Caco-2 (cell line): Measurements from ENCODE around the gene SLC13A5. TPM values are rescaled to one million over a fixed set of nuclear protein-coding genes. Genes with fewer than 3 reads are reported as not detected.

Experiments used
- BruUV-seq: library from RNA; stranded (reverse); fragments of 400-500 nt; replicated peaks from 2 replicates; lab custom pipeline; 2021; lab: Mats Ljungman, UMichigan
- CTCF ChIA-PET: fragments of 300-600 bp; sonication (Branson Sonifier 250); formaldehyde crosslinking; loops from one replicate; lab custom pipeline; 2022; ENCODE audit warnings: antibody characterized with exemption; lab: Charles Lee
- POLR2A ChIA-PET: fragments of 300-600 bp; sonication (Branson Sonifier 250); formaldehyde crosslinking; loops from one replicate; lab custom pipeline; 2022; ENCODE audit warnings: antibody characterized with exemption; lab: Charles Lee
- DNase-seq, 2 experiments: peaks; one replicate each; pipeline versions ENCODE4 v3.0.0 to v3.0.0-alpha.2; 2020 to 2022
- H3K27me3 ChIP-seq: replicated peaks from 2 replicates; pipeline ENCODE4 v1.6.0; 2011; ENCODE audit warnings: low read length; ENCODE audit not compliant: control insufficient read depth, insufficient read depth
- H3K36me3 ChIP-seq: 2 replicates; pipeline ENCODE4 v1.5.1; 2011; ENCODE audit warnings: low read length; ENCODE audit not compliant: control insufficient read depth, insufficient read depth
- H3K4me1 ChIP-seq: fragments of 250-450 bp; sonication (Bioruptor Pico); 2 replicates; pipeline ENCODE4 v1.5.1; 2020; ENCODE audit warnings: mild to moderate bottlenecking
- H3K4me3 ChIP-seq: 2 replicates; pipeline ENCODE4 v1.5.1; 2011; ENCODE audit warnings: low read depth, mild to moderate bottlenecking, control low read depth, low read length
- H3K9me3 ChIP-seq: fragments of 250-450 bp; sonication (Bioruptor Pico); 2 replicates; pipeline ENCODE4 v1.5.1; 2020; ENCODE audit warnings: mild to moderate bottlenecking, moderate library complexity
- H3K27ac Mint-ChIP-seq: one replicate; pipeline ENCODE4 v1.8.0; 2022; ENCODE audit warnings: mixed read lengths; ENCODE audit not compliant: unreplicated experiment
- H3K27me3 Mint-ChIP-seq: one replicate; pipeline ENCODE4 v1.8.0; 2022; ENCODE audit warnings: mixed read lengths; ENCODE audit not compliant: insufficient read depth, unreplicated experiment
- H3K36me3 Mint-ChIP-seq: one replicate; pipeline ENCODE4 v1.8.0; 2022; ENCODE audit warnings: mild to moderate bottlenecking, mixed read lengths; ENCODE audit not compliant: insufficient read depth, unreplicated experiment
- H3K4me1 Mint-ChIP-seq: one replicate; pipeline ENCODE4 v1.8.0; 2022; ENCODE audit warnings: low read depth, mixed read lengths; ENCODE audit not compliant: unreplicated experiment
- H3K4me3 Mint-ChIP-seq: one replicate; pipeline ENCODE4 v1.8.0; 2022; ENCODE audit warnings: mild to moderate bottlenecking, moderate library complexity, mixed read lengths; ENCODE audit not compliant: unreplicated experiment
- H3K9me3 Mint-ChIP-seq: one replicate; pipeline ENCODE4 v1.8.0; 2022; ENCODE audit warnings: mixed read lengths; ENCODE audit not compliant: unreplicated experiment
- CTCF ChIP-seq, 2 experiments: fragments of 200-600 bp in 1 of 2; IDR thresholded peaks; 1 replicate in 1 of 2; 2 replicates in 1 of 2; pipeline versions ENCODE4 v1.5.1 to v1.8.0; 2011 to 2022; ENCODE audit warnings: antibody characterized with exemption in 1 of 2, control low read depth in 1 of 2, inconsistent platforms in 1 of 2, low read depth in 1 of 2, low read length in 1 of 2, mild to moderate bottlenecking in 1 of 2, moderate library complexity in 1 of 2; ENCODE audit not compliant: insufficient read depth in 1 of 2, severe bottlenecking in 1 of 2, unreplicated experiment in 1 of 2
- intact Hi-C: fragments of 100-400 bp; cut with micrococcal nuclease; formaldehyde crosslinking; loops from one replicate; pipeline ENCODE4 v1.10.0; 2022; ENCODE audit not compliant: unreplicated experiment
- total RNA-seq: library from RNA; stranded (reverse); gene quantifications from 2 replicates; pipeline ENCODE4 v1.2.3, GENCODE V29; 2022

SLC13A5 gene
- total RNA-seq, 1 experiment from 2014 or later, result 0.11 TPM

GRCh38 chr17:6724009-6724408 lies 10.8 kb upstream of the SLC13A5 start:
- intact Hi-C loops, result no loop called here
- no peak for DNase-seq
- H3K4me3 Mint-ChIP-seq, result no peak overlapping the region
- H3K27me3 ChIP-seq, result no peaks in the 10 kb centered on the region
- CTCF ChIA-PET, result no interaction called here
- H3K9me3 Mint-ChIP-seq, result peaks cover 12% of the 10 kb centered on the region
- H3K36me3 Mint-ChIP-seq, result no peaks in the 10 kb centered on the region
- H3K4me1 Mint-ChIP-seq, result no peaks in the 10 kb centered on the region
- BruUV-seq, result no TSS peak
- POLR2A ChIA-PET, result no interaction called here
- no peaks in the 10 kb centered on the region for H3K36me3 ChIP-seq
- no peak overlapping the region for H3K27ac Mint-ChIP-seq
- peaks cover 6% of the 10 kb centered on the region for H3K27me3 Mint-ChIP-seq
- no peak overlapping the region for H3K4me3 ChIP-seq
- no peaks in the 10 kb centered on the region for H3K4me1 ChIP-seq
- TF ChIP-seq CTCF (IDR thresholded peaks at IDR 0.05; ENCODE audit: insufficient read depth in 1 of 2, low read depth in 1 of 2, low read length in 1 of 2, severe bottlenecking in 1 of 2, unreplicated experiment in 1 of 2), result no peak
- no peaks in the 10 kb centered on the region for H3K9me3 ChIP-seq

GRCh38 chr17:6721744-6722143 lies 8.6 kb upstream of the SLC13A5 start:
- Histone ChIP-seq H3K36me3 (no peaks in the 10 kb centered on the region), H3K27me3 (no peaks in the 10 kb centered on the region), H3K4me3 (no peak overlapping the region), H3K9me3 (no peaks in the 10 kb centered on the region), H3K4me1 (no peaks in the 10 kb centered on the region)
- intact Hi-C loops, result loop anchor here (2.0 kb wide), 1 partner anchor 55 kb away; no protein-coding TSS in a partner anchor
- POLR2A ChIA-PET, result no interaction called here
- peaks cover 6% of the 10 kb centered on the region for H3K27me3 Mint-ChIP-seq
- peaks cover 12% of the 10 kb centered on the region for H3K9me3 Mint-ChIP-seq
- no peaks in the 10 kb centered on the region for H3K4me1 Mint-ChIP-seq
- BruUV-seq, result no TSS peak
- DNase-seq, result no peak
- H3K4me3 Mint-ChIP-seq, result no peak overlapping the region
- TF ChIP-seq CTCF (IDR thresholded peaks at IDR 0.05; ENCODE audit: insufficient read depth in 1 of 2, low read depth in 1 of 2, low read length in 1 of 2, severe bottlenecking in 1 of 2, unreplicated experiment in 1 of 2), result no peak
- H3K36me3 Mint-ChIP-seq, result no peaks in the 10 kb centered on the region
- no peak overlapping the region for H3K27ac Mint-ChIP-seq
- CTCF ChIA-PET, result no interaction called here

GRCh38 chr17:6716736-6717135 lies 3.6 kb upstream of the SLC13A5 start:
- Mint-ChIP-seq H3K36me3 (no peaks in the 10 kb centered on the region), H3K9me3 (no peaks in the 10 kb centered on the region), H3K4me1 (no peaks in the 10 kb centered on the region), H3K4me3 (no peak overlapping the region), H3K27me3 (no peaks in the 10 kb centered on the region), H3K27ac (no peak overlapping the region)
- H3K27me3 ChIP-seq, result no peaks in the 10 kb centered on the region
- TF ChIP-seq CTCF (IDR thresholded peaks at IDR 0.05; ENCODE audit: insufficient read depth in 1 of 2, low read depth in 1 of 2, low read length in 1 of 2, severe bottlenecking in 1 of 2, unreplicated experiment in 1 of 2), result no peak
- no peaks in the 10 kb centered on the region for H3K36me3 ChIP-seq
- ChIA-PET CTCF (no interaction called here), POLR2A (no interaction called here)
- no peaks in the 10 kb centered on the region for H3K4me1 ChIP-seq
- no peak overlapping the region for H3K4me3 ChIP-seq
- no peaks in the 10 kb centered on the region for H3K9me3 ChIP-seq
- intact Hi-C loops, result no loop called here
- no peak for DNase-seq
- BruUV-seq, result no TSS peak
